ENCODE results near the gene SDCCAG8.

Gene SDCCAG8

GRCh38 chr1:243503155-243503554 is 247.3 kb downstream of the SDCCAG8 start:
- no peak for TF ChIP-seq CTCF (conservative IDR thresholded peaks at IDR 0.05; ENCODE audit: low read depth, low read length)
- no peak overlapping the region for H2AFZ ChIP-seq (ENCODE audit: low read depth)
- no peak overlapping the region for H3K4me2 ChIP-seq
- no peak overlapping the region for H3K4me3 ChIP-seq (IDR thresholded peaks at IDR 0.05; ENCODE audit: insufficient read depth, low read depth, low read length)
- H3K27ac ChIP-seq = no peak overlapping the region
- H4K20me1 ChIP-seq (ENCODE audit: insufficient read depth) = no peaks in the 10 kb centered on the region
- no peak overlapping the region for H3K9ac ChIP-seq
- no peaks in the 10 kb centered on the region for H3K79me2 ChIP-seq (ENCODE audit: insufficient read depth, low read depth)
- H3K4me1 ChIP-seq (ENCODE audit: low read depth, poor library complexity, severe bottlenecking) = no peaks in the 10 kb centered on the region
- H3K36me3 ChIP-seq (ENCODE audit: insufficient read depth) = no peaks in the 10 kb centered on the region
- no peaks in the 10 kb centered on the region for H3K27me3 ChIP-seq (ENCODE audit: insufficient read depth, low read depth)

GRCh38 chr1:243505986-243506689 is 250.3 kb downstream of the SDCCAG8 start:
- Histone ChIP-seq H3K79me2 (ENCODE audit: insufficient read depth, low read depth) (no peaks in the 10 kb centered on the region), H4K20me1 (ENCODE audit: insufficient read depth) (no peaks in the 10 kb centered on the region), H3K36me3 (ENCODE audit: insufficient read depth) (no peaks in the 10 kb centered on the region), H3K4me1 (ENCODE audit: low read depth, poor library complexity, severe bottlenecking) (no peaks in the 10 kb centered on the region), H3K9ac (no peak overlapping the region), H3K27me3 (ENCODE audit: insufficient read depth, low read depth) (no peaks in the 10 kb centered on the region), H3K4me2 (no peak overlapping the region), H3K27ac (no peak overlapping the region), H2AFZ (ENCODE audit: low read depth) (no peak overlapping the region), H3K4me3 (IDR thresholded peaks at IDR 0.05; ENCODE audit: insufficient read depth, low read depth, low read length) (no peak overlapping the region)
- TF ChIP-seq CTCF (conservative IDR thresholded peaks at IDR 0.05; ENCODE audit: low read depth, low read length) = no peak

- Histone ChIP-seq H3K36me3 (ENCODE audit: insufficient read depth) (no peaks in the 10 kb centered on the region), H3K27me3 (ENCODE audit: insufficient read depth, low read depth) (no peaks in the 10 kb centered on the region), H3K4me3 (IDR thresholded peaks at IDR 0.05; ENCODE audit: insufficient read depth, low read depth, low read length) (no peak overlapping the region), H2AFZ (ENCODE audit: low read depth) (no peak overlapping the region), H3K4me1 (ENCODE audit: low read depth, poor library complexity, severe bottlenecking) (no peaks in the 10 kb centered on the region), H3K9ac (no peak overlapping the region), H3K79me2 (ENCODE audit: insufficient read depth, low read depth) (no peaks in the 10 kb centered on the region), H3K27ac (no peak overlapping the region), H4K20me1 (ENCODE audit: insufficient read depth) (no peaks in the 10 kb centered on the region), H3K4me2 (no peak overlapping the region)
- TF ChIP-seq CTCF (conservative IDR thresholded peaks at IDR 0.05; ENCODE audit: low read depth, low read length) = no peak
Observed at GRCh38 chr1:243507001-243507671, 251.3 kb downstream of the SDCCAG8 start.

GRCh38 chr1:243507672-243508302 is 251.9 kb downstream of the SDCCAG8 start:
- no peak overlapping the region for H3K4me3 ChIP-seq (IDR thresholded peaks at IDR 0.05; ENCODE audit: insufficient read depth, low read depth, low read length)
- H3K27ac ChIP-seq = no peak overlapping the region
- no peaks in the 10 kb centered on the region for H3K27me3 ChIP-seq (ENCODE audit: insufficient read depth, low read depth)
- no peaks in the 10 kb centered on the region for H4K20me1 ChIP-seq (ENCODE audit: insufficient read depth)
- no peak for TF ChIP-seq CTCF (conservative IDR thresholded peaks at IDR 0.05; ENCODE audit: low read depth, low read length)
- no peaks in the 10 kb centered on the region for H3K36me3 ChIP-seq (ENCODE audit: insufficient read depth)
- H3K4me1 ChIP-seq (ENCODE audit: low read depth, poor library complexity, severe bottlenecking) = no peaks in the 10 kb centered on the region
- H3K4me2 ChIP-seq = no peak overlapping the region
- no peaks in the 10 kb centered on the region for H3K79me2 ChIP-seq (ENCODE audit: insufficient read depth, low read depth)
- H3K9ac ChIP-seq = no peak overlapping the region
- no peak overlapping the region for H2AFZ ChIP-seq (ENCODE audit: low read depth)

All from KMS-11 (cell line).